Neuron (in vitro differentiated cells): ENCODE data around the gene AOPEP.

Source experiments
- H2AFZ ChIP-seq: one replicate; pipeline ENCODE4 v1.6.1; 2013; ENCODE audit warnings: low read depth, mild to moderate bottlenecking, inconsistent platforms, low read length, moderate library complexity
- H3K27me3 ChIP-seq: one replicate; pipeline ENCODE4 v1.6.1; 2013; ENCODE audit warnings: low read length; ENCODE audit not compliant: insufficient read depth
- H3K36me3 ChIP-seq: one replicate; pipeline ENCODE4 v1.6.1; 2013; ENCODE audit warnings: low read length; ENCODE audit not compliant: insufficient read depth
- H3K4me1 ChIP-seq: one replicate; pipeline ENCODE4 v1.6.1; 2013; ENCODE audit warnings: low read length; ENCODE audit not compliant: insufficient read depth
- H3K4me3 ChIP-seq: 2 replicates; pipeline ENCODE4 v1.5.1; 2013; ENCODE audit warnings: mild to moderate bottlenecking, low read length, moderate library complexity
- H3K9me3 ChIP-seq: one replicate; pipeline ENCODE4 v1.6.1; 2013; ENCODE audit warnings: low read length

AOPEP gene

GRCh38 chr9:94807556-94807955 is 81.1 kb downstream of the AOPEP start:
- Histone ChIP-seq H3K4me3 (no peak overlapping the region), H3K36me3 (peaks cover 9% of the 10 kb centered on the region), H3K9me3 (no peaks in the 10 kb centered on the region), H2AFZ (no peak overlapping the region), H3K27me3 (no peaks in the 10 kb centered on the region), H3K4me1 (no peaks in the 10 kb centered on the region)

- Histone ChIP-seq H2AFZ (no peak overlapping the region), H3K27me3 (no peaks in the 10 kb centered on the region), H3K4me3 (no peak overlapping the region), H3K4me1 (no peaks in the 10 kb centered on the region), H3K9me3 (no peaks in the 10 kb centered on the region), H3K36me3 (peaks cover 7% of the 10 kb centered on the region)
Measured at GRCh38 chr9:94808926-94809700, 82.6 kb downstream of the AOPEP start.

- Histone ChIP-seq H3K4me1 (no peaks in the 10 kb centered on the region), H3K4me3 (no peak overlapping the region), H2AFZ (no peak overlapping the region), H3K9me3 (no peaks in the 10 kb centered on the region), H3K27me3 (no peaks in the 10 kb centered on the region), H3K36me3 (peaks cover 4% of the 10 kb centered on the region)
Measured at GRCh38 chr9:94809778-94810177, 83.3 kb downstream of the AOPEP start.

- no peak overlapping the region for H3K4me3 ChIP-seq
- no peaks in the 10 kb centered on the region for H3K4me1 ChIP-seq
- no peaks in the 10 kb centered on the region for H3K9me3 ChIP-seq
- H2AFZ ChIP-seq = no peak overlapping the region
- no peaks in the 10 kb centered on the region for H3K27me3 ChIP-seq
- peaks cover 3% of the 10 kb centered on the region for H3K36me3 ChIP-seq
Measured at GRCh38 chr9:94811074-94811473, 84.6 kb downstream of the AOPEP start.

DNA sequence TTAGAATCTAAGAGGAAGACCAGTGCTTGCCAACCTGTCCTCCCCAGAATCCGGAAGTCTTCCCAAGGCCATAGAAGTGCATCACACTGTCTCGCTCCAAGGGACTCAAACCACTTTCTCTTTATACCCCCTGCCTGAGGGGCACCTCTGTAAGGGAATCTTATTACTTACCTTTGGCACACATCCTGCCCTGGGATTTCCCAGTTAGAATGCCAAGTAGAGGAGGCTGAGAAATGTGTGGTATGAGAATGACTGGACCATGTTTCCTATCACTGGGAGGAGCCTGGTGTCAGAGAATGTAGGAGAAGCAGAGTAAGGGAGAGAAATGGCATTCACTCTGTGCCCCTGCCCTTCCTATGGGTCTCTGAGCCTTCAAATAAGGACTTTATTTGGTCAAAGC is 85.8 kb downstream of the AOPEP start:
- Histone ChIP-seq H3K27me3 (no peaks in the 10 kb centered on the region), H3K36me3 (peaks cover 5% of the 10 kb centered on the region), H2AFZ (no peak overlapping the region), H3K9me3 (no peaks in the 10 kb centered on the region), H3K4me3 (no peak overlapping the region), H3K4me1 (no peaks in the 10 kb centered on the region)

DNA sequence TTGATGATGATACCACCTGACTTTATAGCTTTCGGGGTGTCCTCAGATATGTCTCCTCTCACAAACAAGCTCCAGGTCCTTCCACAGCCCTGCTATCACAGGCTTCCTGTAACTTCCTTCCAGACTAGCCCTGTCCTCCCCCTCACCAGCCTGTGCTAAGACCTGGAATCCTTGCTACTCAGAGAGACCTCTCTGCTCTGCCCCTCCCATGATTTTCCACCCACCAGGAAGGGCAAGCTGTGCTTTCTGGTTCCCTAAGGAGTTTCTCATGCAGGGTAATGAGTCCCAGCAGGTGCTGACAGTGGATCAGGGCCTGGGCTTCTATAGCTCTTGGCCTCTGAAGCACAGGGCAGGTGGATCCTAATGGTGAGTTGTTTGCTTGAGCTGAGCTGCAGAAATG is 86.9 kb downstream of the AOPEP start:
- Histone ChIP-seq H3K4me1 (no peaks in the 10 kb centered on the region), H2AFZ (no peak overlapping the region), H3K9me3 (peaks cover 3% of the 10 kb centered on the region), H3K36me3 (peaks cover 6% of the 10 kb centered on the region), H3K4me3 (no peak overlapping the region), H3K27me3 (no peaks in the 10 kb centered on the region)

DNA sequence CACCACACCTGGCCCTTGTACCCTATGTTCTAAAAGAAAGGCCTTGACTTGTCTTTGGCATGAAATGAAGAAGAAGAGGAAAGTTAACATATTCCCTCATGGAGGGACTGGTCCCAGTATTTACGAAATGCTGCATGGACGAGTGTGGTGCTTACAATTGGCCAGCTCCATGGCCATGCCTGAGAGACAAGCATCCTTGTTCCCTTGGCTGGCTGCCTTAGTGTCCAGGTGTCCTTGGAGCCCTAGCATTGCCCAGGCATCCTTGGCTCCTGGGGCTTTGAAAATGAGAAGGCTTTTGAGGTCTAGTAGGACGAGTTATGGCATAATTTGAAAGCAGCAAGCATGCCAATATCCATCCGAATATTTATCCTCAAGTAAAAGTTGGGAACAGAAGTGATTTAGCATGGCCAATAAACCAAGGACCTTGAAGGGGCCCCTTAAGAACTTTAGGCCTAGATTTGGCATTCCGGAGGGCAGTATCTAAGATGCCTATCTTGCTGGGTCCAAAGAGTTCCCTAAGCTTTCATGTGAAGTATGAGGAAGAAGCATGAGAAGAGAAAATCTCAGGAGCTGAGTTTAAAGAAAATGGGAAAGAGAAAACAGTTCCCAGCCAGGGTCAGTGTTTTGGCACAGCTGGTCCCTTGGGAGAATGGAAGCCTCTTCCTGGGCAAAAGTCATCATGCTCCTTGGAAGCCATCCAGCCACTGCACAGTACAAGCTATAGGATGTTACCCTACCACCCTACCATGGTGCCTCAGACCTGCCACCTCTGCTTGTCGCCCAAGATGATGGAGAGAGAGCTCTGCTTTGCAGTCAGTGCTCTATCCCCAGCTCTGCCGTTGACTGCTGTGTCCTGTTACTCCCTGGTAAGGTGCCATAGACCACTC is 91.0 kb downstream of the AOPEP start:
- H3K36me3 ChIP-seq = peaks cover 6% of the 10 kb centered on the region
- peaks cover 3% of the 10 kb centered on the region for H3K9me3 ChIP-seq
- peaks cover 20% of the 10 kb centered on the region for H3K4me1 ChIP-seq
- H2AFZ ChIP-seq = no peak overlapping the region
- no peaks in the 10 kb centered on the region for H3K27me3 ChIP-seq
- no peak overlapping the region for H3K4me3 ChIP-seq

DNA sequence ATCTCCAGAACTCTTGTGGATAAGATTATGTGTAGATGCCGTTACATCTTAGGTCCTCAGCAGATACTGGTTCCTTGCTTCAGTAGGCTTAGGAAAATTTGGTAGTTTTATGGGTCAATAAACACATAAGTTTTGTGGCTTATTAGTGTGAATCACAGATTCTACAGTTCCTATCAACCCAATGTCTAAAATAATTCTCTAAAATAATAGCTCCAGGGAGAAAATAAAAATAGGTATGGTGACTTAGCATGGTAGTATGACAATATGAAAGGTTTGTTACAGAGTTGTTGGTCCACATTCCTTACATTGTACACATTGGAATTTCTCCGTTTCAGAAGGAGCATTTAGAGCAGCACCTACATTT is 91.7 kb downstream of the AOPEP start:
- H3K36me3 ChIP-seq = peaks cover 6% of the 10 kb centered on the region
- peaks cover 3% of the 10 kb centered on the region for H3K9me3 ChIP-seq
- peaks cover 20% of the 10 kb centered on the region for H3K4me1 ChIP-seq

GRCh38 chr9:94819161-94819687 is 92.7 kb downstream of the AOPEP start:
- peaks cover 20% of the 10 kb centered on the region for H3K4me1 ChIP-seq
- H3K27me3 ChIP-seq = no peaks in the 10 kb centered on the region
- H2AFZ ChIP-seq = no peak overlapping the region
- H3K4me3 ChIP-seq = no peak overlapping the region
- H3K36me3 ChIP-seq = peaks cover 6% of the 10 kb centered on the region
- peaks cover 3% of the 10 kb centered on the region for H3K9me3 ChIP-seq

More for the DNA sequence above, 91.7 kb downstream of the AOPEP start:
- no peaks in the 10 kb centered on the region for H3K27me3 ChIP-seq
- H3K4me3 ChIP-seq = no peak overlapping the region
- no peak overlapping the region for H2AFZ ChIP-seq

DNA sequence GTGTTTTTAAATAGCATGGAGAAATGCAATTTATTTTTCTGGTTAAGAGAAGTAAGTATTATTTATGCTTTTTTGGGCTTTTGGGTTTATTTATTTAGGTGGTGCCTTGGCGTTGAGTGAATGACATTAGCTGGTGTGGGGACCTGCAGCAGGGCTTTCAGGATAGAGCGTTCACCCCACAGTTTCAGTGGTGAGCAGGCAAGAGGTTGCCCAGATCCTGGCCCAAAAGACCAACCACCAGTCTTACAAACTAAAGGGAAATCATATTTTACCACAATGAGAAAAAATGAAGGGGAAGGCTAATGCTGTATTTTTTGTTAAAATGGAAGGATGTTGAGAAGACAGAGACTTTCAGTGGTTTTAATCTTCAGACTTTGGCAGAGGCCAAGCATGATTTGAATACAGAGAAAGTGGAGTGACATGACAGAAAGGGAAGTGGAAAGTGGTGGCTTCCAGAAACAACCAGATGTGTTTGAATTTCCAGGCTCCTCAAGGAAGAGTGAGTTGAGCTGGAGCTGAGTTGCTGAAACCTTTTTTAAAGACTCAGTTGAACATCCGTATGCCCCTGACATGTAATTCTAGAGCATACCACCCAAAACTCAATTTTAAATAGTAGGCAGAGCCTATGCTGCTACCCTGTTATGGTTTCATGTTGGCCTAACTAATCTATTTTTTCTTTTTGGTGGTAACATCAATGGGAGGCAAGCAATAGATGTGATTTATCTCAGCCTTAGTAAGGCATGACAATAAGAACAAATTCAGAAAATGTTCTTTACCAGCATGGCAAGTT is 94.8 kb downstream of the AOPEP start:
- H3K4me3 ChIP-seq = no peak overlapping the region
- H3K4me1 ChIP-seq = peaks cover 20% of the 10 kb centered on the region
- H3K9me3 ChIP-seq = peaks cover 3% of the 10 kb centered on the region
- no peak overlapping the region for H2AFZ ChIP-seq
- H3K27me3 ChIP-seq = no peaks in the 10 kb centered on the region
- H3K36me3 ChIP-seq = peaks cover 6% of the 10 kb centered on the region

DNA sequence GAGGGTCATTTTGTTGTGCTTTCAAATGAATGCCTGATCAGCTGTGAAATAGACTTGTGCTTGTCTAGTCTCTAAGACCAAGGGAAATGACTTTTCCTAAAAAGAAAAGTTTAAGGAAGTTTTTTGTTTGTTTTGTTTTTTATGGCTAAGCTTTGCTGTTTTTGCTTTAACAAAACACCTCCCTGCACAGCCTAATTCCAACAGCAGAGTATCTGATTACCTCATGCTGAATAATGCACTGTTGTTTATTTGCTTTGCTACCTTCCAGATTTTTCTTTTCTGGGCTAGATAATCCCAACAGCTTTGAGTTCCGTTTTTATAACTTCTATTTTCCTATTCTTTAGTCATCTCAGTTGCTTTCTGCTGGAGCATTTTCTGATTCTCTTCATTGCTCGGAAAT is 95.8 kb downstream of the AOPEP start:
- Histone ChIP-seq H3K4me1 (peaks cover 23% of the 10 kb centered on the region), H3K4me3 (no peak overlapping the region), H3K27me3 (no peaks in the 10 kb centered on the region), H2AFZ (no peak overlapping the region), H3K36me3 (peaks cover 5% of the 10 kb centered on the region), H3K9me3 (peaks cover 3% of the 10 kb centered on the region)

DNA sequence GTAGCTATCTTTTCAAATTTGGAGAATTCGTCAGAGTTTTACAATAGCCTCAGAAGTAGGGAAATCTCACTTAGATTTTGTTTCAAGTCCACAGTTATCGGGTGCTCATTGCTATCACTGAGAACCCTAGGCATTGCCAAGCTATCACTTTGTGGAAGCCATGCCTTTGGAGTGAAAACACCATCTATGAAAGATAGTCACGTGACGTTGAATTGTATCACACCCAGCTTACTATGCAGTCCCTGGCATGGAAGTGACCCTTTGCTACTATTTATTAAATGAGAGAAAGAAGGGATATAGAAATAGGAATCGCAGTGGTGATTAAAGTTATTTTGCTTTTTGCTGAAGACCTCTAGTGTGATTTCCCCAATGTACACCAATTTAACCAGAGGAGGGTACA is 97.2 kb downstream of the AOPEP start:
- H3K27me3 ChIP-seq = no peaks in the 10 kb centered on the region
- no peaks in the 10 kb centered on the region for H3K9me3 ChIP-seq

DNA sequence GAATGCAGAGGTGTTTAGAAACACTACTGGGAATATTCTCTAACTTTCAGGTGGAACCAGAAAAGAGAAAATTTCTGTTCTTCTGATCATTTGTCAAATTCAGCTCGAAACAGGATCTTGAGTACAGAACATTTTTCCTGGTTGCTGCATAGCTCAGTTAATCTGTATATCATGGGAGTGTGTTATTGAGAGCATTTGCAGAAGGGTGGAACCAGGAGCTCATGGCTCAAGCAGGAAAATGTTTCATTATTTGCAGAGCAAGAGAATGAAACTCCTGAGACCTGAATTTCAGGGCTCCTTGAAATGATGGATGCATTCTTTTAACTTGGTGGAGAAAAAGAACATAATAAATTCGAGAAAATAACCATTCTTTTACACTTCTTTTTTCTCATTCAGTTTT is 97.9 kb downstream of the AOPEP start:
- H3K4me3 ChIP-seq = no peak overlapping the region
- H3K27me3 ChIP-seq = no peaks in the 10 kb centered on the region
- no peak overlapping the region for H2AFZ ChIP-seq
- H3K9me3 ChIP-seq = no peaks in the 10 kb centered on the region
- H3K36me3 ChIP-seq = no peaks in the 10 kb centered on the region
- peaks cover 16% of the 10 kb centered on the region for H3K4me1 ChIP-seq

More for the DNA sequence above, 97.2 kb downstream of the AOPEP start:
- no peak overlapping the region for H3K4me3 ChIP-seq
- peaks cover 23% of the 10 kb centered on the region for H3K4me1 ChIP-seq
- H3K36me3 ChIP-seq = no peaks in the 10 kb centered on the region
- no peak overlapping the region for H2AFZ ChIP-seq
